ENCODE data around the gene IFITM10. TPM values are rescaled to one million over a fixed set of nuclear protein-coding genes. Genes with fewer than 3 reads are reported as not detected.

The IFITM10 gene
- total RNA-seq, 2 experiments from 2014 or later: 0.27 to 0.29 TPM

DNA sequence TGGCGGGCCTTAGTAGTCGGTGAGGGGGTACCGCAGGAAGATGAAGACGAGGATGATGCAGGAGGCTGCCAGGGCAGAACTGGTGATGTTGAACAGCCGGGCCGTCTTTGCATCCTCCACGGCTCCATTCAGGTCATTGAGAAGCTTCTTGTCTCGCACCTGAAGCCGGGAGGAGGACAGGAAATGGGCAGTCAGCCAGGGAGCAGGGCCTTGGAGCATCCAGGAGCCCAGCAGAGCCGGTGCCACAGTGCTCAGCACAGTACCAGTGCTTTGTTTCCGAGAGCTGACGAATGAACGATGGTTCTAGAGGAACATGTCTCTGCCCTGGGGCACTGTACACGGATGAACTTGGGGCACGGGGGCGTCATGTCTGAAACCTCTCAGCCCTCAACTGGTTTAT, 15.1 kb downstream of the IFITM10 start:
- H3K9me3 Mint-ChIP-seq: peaks cover 23% of the 10 kb centered on the region
- no peak for DNase-seq
- no peak overlapping the region for H3K27ac Mint-ChIP-seq
- ChIA-PET CTCF (no interaction called here), POLR2A (no interaction called here)
- no peaks in the 10 kb centered on the region for H3K36me3 Mint-ChIP-seq
- peaks cover 37% of the 10 kb centered on the region for H3K27me3 Mint-ChIP-seq
- H3K4me3 Mint-ChIP-seq: no peak overlapping the region
- intact Hi-C loops (cut with micrococcal nuclease): no loop called here
- peaks cover 4% of the 10 kb centered on the region for H3K4me1 Mint-ChIP-seq (ENCODE audit: low read depth)

DNA sequence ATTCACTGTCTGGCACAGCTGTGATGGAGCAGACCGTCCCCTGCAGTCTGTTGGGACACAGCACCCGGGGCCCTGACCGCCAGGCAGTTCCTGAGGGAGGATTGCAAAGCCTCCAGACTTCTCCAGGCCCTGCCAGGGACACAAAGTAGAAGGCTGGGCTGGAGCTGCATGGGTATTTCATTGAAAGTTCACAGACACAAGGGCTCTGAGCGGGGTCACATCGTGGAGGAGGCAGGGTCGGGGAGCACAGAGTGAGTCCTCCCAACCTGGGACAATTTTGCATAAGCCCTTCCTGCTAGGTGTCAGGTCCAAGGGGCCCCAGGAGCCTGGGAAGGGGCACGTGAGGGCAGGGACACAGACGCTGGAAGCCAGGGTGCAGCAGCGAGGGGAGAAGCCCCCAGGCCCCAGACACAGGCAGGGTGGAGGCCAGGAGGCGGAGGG, 15.7 kb downstream of the IFITM10 start:
- Mint-ChIP-seq H3K36me3 (no peaks in the 10 kb centered on the region), H3K9me3 (peaks cover 23% of the 10 kb centered on the region), H3K4me1 (ENCODE audit: low read depth) (peaks cover 4% of the 10 kb centered on the region), H3K4me3 (no peak overlapping the region), H3K27ac (no peak overlapping the region), H3K27me3 (peaks cover 41% of the 10 kb centered on the region)
- CTCF ChIA-PET: no interaction called here
- intact Hi-C loops (cut with micrococcal nuclease): no loop called here
- POLR2A ChIA-PET: no interaction called here
- no peak for DNase-seq

DNA sequence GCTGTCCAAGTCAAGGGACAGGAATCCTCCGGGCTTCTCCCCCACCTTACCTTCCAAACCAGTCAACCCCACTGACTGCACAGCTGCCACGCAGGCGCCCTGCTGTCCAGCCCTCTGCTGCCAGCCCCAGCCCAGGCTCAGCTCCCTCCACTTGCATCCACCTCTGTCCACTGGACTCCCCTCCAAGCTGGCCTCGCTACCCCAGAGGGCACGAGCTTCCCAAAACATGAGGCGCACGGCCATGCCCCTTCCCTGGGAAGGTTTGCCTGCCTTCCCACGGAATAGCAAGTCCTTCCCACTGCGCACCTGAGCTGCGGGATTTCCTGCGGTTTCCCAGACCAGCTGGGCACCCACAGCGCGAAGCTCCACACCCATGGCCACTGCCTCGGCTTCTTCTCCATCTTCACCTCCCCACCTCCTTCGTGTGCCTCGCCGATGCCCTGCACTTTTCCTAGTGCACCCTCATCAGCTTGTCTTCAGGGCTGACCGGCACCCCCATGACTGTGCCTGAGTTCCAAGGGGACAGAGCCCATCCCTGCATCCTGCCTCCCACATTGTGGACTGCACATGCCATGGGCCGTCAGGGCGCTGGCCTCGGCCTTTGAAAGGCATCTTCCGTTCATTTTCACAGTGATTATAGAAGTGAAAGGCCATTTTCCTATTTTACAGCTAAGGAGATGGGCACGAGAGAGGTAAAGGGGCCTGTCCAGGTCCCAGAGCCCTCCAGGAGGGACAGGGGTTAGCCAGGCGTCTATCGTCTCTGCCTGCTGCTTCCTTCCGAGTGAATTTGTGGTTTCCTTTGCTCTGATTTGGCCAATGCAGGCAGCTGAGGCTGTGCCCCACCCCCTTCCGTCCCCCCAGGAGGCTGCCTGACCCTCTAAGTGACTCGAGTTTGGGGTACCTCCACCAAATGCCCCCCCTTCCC, 16.4 kb downstream of the IFITM10 start:
- ChIA-PET POLR2A (no interaction called here), CTCF (interaction anchor here (1.2 kb wide), 1 partner anchor 40 kb away, joined by 6 read pairs; no protein-coding TSS in a partner anchor)
- no peak for DNase-seq
- intact Hi-C loops (cut with micrococcal nuclease): no loop called here
- peaks cover 8% of the 10 kb centered on the region for H3K4me1 Mint-ChIP-seq (ENCODE audit: low read depth)
- no peaks in the 10 kb centered on the region for H3K36me3 Mint-ChIP-seq
- H3K4me3 Mint-ChIP-seq: no peak overlapping the region
- H3K9me3 Mint-ChIP-seq: peaks cover 23% of the 10 kb centered on the region
- no peak overlapping the region for H3K27ac Mint-ChIP-seq
- peaks cover 39% of the 10 kb centered on the region for H3K27me3 Mint-ChIP-seq

DNA sequence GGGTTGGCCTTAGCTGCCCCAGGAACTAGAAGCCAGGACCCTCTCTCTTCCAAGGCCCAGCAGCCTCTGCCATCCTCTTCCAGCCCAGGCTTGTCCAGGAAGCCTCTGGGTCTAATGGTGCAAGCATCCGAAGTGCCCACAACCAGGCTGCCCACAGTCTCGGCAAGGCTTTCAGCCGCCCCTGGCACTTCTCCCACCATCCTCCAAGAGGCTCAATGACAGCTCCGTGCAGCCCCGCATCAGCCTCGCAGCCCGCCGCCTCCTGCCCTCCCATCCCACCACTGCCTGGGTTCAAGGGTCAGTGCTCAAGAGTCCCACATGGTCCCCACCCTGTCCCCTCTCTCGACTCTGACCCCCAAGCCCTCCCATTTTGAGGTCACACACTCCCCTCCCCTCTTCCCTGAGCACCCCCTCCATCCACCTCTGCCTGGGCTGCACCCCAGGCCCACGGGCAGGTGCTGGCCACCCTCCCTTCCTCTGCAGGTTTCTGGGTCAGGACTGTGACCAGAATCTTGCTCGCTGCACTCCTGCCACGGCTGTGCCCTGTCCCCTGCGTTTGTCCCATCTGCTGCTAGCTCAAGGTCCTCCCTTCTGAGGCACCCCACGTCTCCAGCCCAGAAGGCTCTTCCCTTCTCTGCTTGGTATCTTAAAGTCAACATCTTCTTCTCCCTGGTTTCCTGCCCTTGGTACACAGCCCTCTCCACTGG, 17.2 kb downstream of the IFITM10 start:
- no peak overlapping the region for H3K27ac Mint-ChIP-seq
- no peak for DNase-seq
- intact Hi-C loops (cut with micrococcal nuclease): no loop called here
- ChIA-PET CTCF (interaction anchor here (1.2 kb wide), 1 partner anchor 39 kb away, joined by 6 read pairs; no protein-coding TSS in a partner anchor), POLR2A (no interaction called here)
- peaks cover 15% of the 10 kb centered on the region for H3K4me1 Mint-ChIP-seq (ENCODE audit: low read depth)
- peaks cover 45% of the 10 kb centered on the region for H3K27me3 Mint-ChIP-seq
- no peak overlapping the region for H3K4me3 Mint-ChIP-seq
- H3K9me3 Mint-ChIP-seq: peaks cover 23% of the 10 kb centered on the region
- no peaks in the 10 kb centered on the region for H3K36me3 Mint-ChIP-seq

DNA sequence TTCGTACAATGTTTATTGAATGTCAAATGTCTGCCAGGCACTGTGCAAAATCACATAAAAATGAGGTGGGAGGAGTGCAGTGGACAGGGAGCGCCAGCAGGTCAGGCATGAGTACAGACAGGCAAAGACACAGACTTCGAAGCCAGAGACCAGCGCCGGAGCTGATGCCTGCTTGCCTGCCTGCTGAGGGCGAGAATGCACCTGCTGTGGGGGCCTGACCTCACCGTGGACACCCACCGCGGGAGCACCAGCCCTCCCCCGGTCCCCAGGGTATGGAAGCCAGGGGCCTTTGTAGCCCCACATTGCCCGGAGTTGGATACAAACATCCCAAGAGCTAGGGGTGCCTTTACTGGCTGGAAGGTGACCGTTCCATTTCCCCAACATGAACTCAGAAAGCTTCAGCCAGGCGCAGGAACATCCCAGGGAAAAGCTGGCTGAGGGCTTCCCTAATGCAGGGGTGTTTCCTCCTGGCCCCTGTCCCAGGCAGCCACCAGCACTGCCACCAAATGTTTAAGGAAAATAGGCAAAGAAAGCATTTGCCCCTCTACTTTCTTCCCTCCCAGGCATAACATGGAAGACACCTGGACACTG, 17.9 kb downstream of the IFITM10 start:
- H3K4me3 Mint-ChIP-seq: no peak overlapping the region
- H3K36me3 Mint-ChIP-seq: no peaks in the 10 kb centered on the region
- ChIA-PET CTCF (interaction anchor here (0.9 to 1.2 kb wide), 2 partner anchors 39 to 269 kb away, joined by 4 to 6 read pairs; no protein-coding TSS in a partner anchor), POLR2A (no interaction called here)
- H3K27me3 Mint-ChIP-seq: peaks cover 51% of the 10 kb centered on the region
- H3K4me1 Mint-ChIP-seq (ENCODE audit: low read depth): peaks cover 19% of the 10 kb centered on the region
- intact Hi-C loops (cut with micrococcal nuclease): no loop called here
- peaks cover 23% of the 10 kb centered on the region for H3K9me3 Mint-ChIP-seq
- no peak overlapping the region for H3K27ac Mint-ChIP-seq
- no peak for DNase-seq

DNA sequence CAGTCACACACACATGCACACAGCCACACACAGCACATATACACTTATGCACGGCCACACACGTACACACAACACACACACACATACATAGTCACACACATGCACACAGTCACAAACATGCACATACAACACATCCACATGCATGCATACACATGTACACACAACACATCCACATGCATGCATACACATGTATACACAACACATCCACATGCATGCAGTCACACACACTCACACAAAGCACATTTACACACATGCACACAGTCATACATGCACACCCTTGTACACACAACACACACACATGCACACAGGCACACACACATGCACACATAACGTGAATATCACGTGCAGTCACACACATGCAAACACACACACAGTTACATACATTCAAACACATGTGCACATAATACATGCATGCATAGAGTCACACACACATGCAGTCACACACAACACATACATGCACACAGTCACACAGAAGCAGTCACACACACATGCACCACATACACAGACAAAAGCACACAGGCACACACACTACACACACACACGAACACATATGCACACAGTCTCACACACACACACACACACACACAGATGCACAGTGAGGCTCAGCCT, 18.8 kb downstream of the IFITM10 start:
- H3K27me3 Mint-ChIP-seq: peaks cover 53% of the 10 kb centered on the region
- CTCF ChIA-PET: no interaction called here
- H3K9me3 Mint-ChIP-seq: peaks cover 15% of the 10 kb centered on the region
- H3K4me1 Mint-ChIP-seq (ENCODE audit: low read depth): peaks cover 25% of the 10 kb centered on the region
- no peak overlapping the region for H3K4me3 Mint-ChIP-seq
- DNase-seq: no peak
- H3K36me3 Mint-ChIP-seq: no peaks in the 10 kb centered on the region
- intact Hi-C loops (cut with micrococcal nuclease): no loop called here
- POLR2A ChIA-PET: no interaction called here
- peak overlapping the region; percentile 28 for H3K27ac Mint-ChIP-seq

DNA sequence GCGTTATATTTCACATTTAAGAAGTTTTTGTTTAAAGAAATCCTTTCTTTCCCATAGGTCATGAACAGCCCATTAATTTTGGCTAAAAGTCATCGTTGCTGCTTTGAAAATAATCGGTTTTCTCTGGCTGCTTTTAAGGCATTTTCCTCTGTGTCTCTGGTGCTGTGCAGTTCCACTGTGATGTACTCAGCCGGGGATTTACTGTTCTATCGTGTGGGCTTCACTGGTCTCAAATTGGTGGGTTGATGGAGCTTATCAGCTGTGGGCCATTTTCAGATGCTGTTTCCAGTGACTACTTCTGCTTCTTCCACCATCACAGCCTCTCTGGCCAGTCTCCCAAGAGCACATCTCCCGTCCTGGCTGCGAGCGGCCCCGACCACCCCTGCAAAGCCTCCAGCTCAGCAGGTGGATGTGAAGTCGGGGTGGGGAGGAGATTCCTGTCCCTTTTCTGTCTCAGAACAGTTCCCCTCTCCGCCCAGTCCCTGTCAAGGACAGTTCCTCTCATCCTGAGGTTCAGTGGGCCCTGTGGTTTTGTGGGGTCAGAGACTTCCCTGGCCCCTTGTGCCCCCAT, 20.3 kb downstream of the IFITM10 start:
- DNase-seq: no peak
- ChIA-PET POLR2A (no interaction called here), CTCF (no interaction called here)
- Mint-ChIP-seq H3K4me1 (ENCODE audit: low read depth) (peaks cover 25% of the 10 kb centered on the region), H3K27me3 (peaks cover 51% of the 10 kb centered on the region), H3K4me3 (no peak overlapping the region), H3K36me3 (no peaks in the 10 kb centered on the region), H3K27ac (no peak overlapping the region), H3K9me3 (peaks cover 5% of the 10 kb centered on the region)
- intact Hi-C loops (cut with micrococcal nuclease): no loop called here

DNA sequence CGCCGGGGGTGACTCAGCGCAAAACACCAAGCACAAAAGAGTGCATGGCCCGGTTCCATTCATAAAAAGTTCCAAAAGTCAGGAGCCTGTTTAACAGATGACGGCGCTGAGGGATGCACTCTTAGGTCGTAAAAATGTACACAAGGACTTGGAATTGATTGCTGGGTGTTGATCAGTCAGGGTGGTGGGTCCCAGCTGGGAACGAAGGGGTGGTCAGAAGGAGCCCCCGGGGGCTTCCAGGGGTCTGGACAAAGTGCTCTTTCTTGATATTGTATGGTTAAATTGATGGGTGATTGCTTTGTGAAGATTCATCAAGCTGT, 20.7 kb downstream of the IFITM10 start:
- ChIA-PET POLR2A (no interaction called here), CTCF (no interaction called here)
- H3K27me3 Mint-ChIP-seq: peaks cover 56% of the 10 kb centered on the region
- no peak for DNase-seq
- no peak overlapping the region for H3K27ac Mint-ChIP-seq
- H3K9me3 Mint-ChIP-seq: peaks cover 5% of the 10 kb centered on the region
- no peaks in the 10 kb centered on the region for H3K36me3 Mint-ChIP-seq
- H3K4me3 Mint-ChIP-seq: no peak overlapping the region
- H3K4me1 Mint-ChIP-seq (ENCODE audit: low read depth): peaks cover 25% of the 10 kb centered on the region
- intact Hi-C loops (cut with micrococcal nuclease): no loop called here

DNA sequence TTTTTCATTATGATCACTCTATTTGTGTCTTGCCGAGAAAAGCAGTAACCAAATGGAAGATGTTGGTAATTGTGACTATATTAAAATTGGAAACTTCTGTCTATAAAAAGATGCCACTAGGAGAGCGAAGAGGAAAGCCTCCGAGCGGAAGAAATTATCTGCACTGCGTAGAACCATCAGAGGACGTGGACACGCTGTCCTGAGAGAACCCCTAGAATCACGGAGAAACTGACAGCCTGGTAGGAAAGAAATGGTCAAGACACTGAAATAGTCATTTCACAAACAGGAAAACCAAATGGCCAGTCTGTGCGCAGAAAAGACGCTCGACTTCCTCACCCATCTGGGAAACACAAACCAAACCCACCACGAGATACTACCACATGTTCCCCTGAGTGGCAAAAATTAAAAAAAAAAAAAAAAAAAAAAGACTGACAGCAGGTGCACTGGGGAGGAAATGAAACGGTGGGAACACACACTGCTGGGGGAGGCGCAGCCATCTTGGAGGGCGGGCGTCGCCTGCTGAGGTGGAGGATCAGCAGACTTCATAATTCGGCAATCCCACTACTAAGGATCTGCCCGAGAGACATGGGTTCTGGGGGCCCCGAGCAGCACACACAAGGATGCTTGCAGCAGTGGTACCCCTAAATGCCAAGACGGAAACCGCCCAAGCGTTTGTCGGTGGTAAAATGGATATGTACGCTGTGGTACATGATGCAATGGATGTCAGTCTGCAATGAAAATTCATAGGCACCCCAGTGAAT, 21.3 kb downstream of the IFITM10 start:
- ChIA-PET POLR2A (no interaction called here), CTCF (no interaction called here)
- no peak for DNase-seq
- peaks cover 5% of the 10 kb centered on the region for H3K9me3 Mint-ChIP-seq
- H3K4me1 Mint-ChIP-seq (ENCODE audit: low read depth): peaks cover 23% of the 10 kb centered on the region
- no peak overlapping the region for H3K4me3 Mint-ChIP-seq
- H3K36me3 Mint-ChIP-seq: no peaks in the 10 kb centered on the region
- intact Hi-C loops (cut with micrococcal nuclease): no loop called here
- H3K27ac Mint-ChIP-seq: no peak overlapping the region
- peaks cover 56% of the 10 kb centered on the region for H3K27me3 Mint-ChIP-seq

DNA sequence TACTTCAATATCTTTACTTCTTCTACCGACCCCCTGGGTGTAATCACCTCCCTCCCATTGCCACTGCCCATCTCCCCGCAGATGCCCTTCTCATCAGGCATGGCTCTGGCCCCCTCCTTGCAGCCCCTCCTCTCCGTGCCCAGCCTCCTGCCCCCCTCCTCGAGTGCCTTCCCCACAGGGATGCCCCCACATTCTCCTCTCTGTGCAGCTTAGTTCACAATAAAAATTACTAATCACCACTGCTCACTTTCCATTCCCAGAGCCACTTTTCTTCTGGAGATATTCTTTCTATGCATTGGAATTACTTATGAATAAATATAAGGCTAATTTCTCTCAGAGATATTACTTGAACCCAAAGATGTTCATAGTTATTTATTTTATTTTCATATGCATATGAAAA, 22.1 kb downstream of the IFITM10 start:
- POLR2A ChIA-PET: no interaction called here
- Mint-ChIP-seq H3K27ac (no peak overlapping the region), H3K9me3 (peaks cover 5% of the 10 kb centered on the region), H3K36me3 (no peaks in the 10 kb centered on the region), H3K27me3 (peaks cover 52% of the 10 kb centered on the region), H3K4me1 (ENCODE audit: low read depth) (peaks cover 21% of the 10 kb centered on the region), H3K4me3 (no peak overlapping the region)
- DNase-seq: no peak
- intact Hi-C loops (cut with micrococcal nuclease): no loop called here
- CTCF ChIA-PET: no interaction called here

DNA sequence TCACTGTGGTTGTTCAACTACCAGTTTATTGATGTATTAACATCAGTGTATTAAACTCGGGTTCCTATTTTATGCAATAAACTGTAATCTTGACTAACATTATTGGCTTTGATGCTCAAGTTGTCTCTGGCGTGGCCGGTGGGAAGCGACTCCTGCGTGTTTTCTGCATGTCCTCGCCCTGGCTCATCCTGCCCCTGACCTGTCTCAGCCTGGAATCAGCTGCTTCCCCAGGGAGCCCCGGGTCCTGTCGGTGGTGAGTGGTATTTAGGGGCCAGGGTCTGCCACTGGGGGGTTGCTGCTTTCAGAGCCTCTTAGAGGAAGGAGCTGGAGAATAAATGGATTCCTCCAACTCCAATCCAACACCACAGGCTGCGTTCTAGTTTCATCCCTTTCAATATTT, 22.5 kb downstream of the IFITM10 start:
- Mint-ChIP-seq H3K27ac (no peak overlapping the region), H3K36me3 (no peaks in the 10 kb centered on the region), H3K9me3 (peaks cover 5% of the 10 kb centered on the region), H3K4me3 (no peak overlapping the region), H3K4me1 (ENCODE audit: low read depth) (peaks cover 21% of the 10 kb centered on the region), H3K27me3 (peaks cover 52% of the 10 kb centered on the region)
- no peak for DNase-seq
- intact Hi-C loops (cut with micrococcal nuclease): no loop called here
- ChIA-PET CTCF (no interaction called here), POLR2A (no interaction called here)
